GM21528 (cell line): ENCODE data around the gene ALKBH2.
A peak's percentile ranks its signal among the peaks of the same experiment; 100 is the strongest.
"Not testable (repeated sequence)": the region's sequence is repeated elsewhere in the genome, so short reads cannot be mapped to it uniquely, and the experiment has no call there.

Experiments
- ATAC-seq: cut with Tn5 transposase; IDR thresholded peaks from one replicate; pipeline ENCODE4 v1.9.1; 2021; ENCODE audit warnings: mild to moderate bottlenecking, moderate library complexity; ENCODE audit not compliant: unreplicated experiment, low FRiP score

The ALKBH2 gene

DNA sequence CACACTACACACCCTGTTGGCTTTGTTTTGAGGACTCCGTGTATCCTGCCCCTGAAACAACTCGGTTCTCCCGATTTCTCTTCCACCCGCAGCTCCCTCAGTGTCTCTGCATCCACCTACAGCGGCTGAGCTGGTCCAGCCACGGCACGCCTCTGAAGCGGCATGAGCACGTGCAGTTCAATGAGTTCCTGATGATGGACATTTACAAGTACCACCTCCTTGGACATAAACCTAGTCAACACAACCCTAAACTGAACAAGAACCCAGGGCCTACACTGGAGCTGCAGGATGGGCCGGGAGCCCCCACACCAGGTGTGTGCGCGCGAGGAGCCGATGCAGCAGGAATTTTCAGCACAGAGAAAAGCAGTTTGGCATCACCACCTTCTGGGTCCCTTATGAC, 10.5 kb downstream of the ALKBH2 start:
- ATAC-seq: no peak

DNA sequence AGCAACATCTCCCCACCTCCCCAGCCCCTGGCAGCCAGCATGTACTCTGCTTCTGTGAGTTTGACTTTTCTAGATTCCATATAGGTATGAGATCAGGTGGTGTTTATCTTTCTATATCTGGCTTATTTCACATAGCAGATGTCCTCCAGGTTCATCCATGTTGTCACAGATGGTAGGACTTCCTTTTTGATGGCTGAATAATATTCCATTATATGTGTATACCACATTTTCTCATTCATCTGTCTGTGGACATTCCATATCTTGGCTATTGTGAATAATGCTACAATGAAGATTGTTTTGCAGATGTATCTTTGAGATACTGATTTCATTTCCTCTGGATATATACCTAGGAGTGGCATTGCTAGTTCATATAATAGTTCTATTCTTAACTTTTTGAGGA, 18.4 kb downstream of the ALKBH2 start:
- ATAC-seq: no peak

DNA sequence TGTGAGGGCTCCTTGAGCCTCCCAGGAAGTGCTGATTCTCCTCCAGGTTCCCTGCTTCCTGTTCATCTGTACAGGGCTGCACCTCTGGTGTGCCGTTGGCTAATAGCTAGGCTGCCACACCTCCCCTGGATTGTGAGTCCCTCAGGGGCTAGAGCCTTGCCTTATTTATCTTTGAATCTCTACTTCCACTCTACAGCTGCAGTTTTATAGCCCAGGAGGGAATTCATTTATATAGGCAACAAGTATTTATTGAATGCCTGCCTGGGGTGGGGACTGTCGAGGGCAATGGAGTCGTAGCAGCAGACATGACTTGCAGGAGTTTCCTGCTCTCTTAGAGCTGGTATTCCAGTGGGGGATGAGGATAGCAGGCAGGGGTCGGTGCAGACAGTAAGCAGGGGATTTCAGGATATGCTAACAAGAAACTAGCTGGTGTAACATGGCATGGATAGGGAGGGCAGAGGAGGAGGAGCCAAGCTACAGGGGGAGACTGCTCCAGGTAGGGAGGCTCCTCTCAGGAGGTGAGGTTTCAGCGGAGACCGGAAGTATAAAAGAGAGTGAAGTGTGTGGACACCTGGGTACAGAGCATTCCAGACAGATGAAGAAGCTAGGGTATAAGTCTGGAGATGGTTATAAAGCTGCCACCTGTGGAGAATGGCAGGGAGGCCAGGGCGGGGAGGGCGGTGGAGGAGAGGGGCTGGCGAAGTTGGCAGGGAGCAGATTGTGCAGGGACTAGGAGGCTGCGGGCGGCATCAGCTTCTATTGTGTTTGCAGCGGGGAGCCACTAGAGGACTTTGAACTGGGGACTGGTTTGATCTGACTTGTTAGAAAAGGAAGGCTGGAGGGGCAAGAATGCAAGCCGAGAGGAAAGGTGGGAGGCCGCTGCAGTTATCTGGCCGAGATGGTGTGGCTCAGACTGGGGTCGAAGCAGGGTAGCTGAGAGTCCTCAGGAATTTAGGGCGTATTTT, 23.7 kb downstream of the ALKBH2 start:
- no peak for ATAC-seq

DNA sequence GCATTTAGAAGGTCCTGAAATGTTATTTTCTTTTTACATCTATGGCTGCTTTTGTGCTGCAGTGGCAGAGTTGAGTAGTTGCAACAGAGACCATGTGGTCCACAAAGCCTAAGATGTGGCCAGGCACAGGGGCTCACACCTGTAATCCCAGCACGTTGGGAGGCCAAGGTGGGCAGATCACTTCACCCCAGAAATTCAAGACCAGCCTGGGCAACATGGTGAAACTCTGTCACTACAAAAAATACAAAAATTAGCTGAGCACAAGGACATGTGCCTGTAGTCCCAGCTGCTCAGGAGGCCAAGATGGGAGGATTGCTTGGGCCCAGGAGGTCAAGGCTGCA, 27.4 kb downstream of the ALKBH2 start:
- ATAC-seq: no peak

DNA sequence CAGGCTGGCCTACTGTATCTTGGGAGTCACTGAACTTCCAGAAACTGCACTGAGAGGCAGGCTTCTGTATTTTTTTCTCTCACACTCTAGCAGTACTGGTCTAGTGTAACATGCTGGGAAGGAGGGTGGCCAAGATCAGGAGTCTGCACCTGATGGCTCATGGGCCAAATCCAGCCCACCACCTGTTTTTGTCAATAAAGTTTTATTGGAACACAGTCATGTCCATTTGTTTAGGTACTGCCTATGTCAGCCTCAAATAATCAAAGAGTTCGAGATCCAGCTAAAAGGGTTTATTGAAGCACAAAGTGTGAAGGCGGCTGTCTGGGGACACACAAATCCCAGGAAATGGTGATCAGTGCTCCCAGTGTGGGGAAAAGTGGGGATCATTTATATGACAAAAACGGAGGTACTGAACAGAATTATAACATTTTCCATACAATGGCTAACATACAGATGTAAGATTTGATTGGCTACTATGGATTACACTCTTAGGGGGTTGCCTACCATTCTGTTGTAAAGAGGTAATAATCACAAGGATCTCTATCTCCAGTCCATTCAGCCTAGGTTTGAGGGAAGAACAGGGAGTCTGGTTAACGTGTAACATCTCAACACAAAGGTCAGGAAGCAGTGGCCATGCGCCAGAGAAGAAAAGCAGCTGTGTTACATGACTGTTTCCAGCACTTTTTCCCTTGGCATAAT, 28.0 kb downstream of the ALKBH2 start:
- no peak for ATAC-seq

DNA sequence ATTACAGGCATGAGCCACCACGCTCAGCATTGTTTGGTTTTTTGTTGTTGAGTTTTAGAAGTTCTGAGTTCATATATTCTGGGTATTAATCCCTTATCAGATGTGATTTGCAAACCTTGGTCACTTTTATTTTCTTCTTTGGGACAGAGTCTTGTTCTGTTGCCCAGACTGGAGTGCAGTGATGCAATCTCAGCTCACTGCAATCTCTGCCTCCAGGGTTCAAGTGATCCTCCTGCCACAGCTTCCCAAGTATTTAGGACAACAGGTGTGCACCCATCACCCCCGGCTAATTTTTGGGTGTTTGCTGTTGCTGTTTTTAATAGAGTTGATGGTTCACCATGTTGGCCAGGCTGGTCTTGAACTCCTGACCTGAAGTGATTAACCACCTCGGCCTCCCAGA, 29.1 kb downstream of the ALKBH2 start:
- no peak for ATAC-seq

DNA sequence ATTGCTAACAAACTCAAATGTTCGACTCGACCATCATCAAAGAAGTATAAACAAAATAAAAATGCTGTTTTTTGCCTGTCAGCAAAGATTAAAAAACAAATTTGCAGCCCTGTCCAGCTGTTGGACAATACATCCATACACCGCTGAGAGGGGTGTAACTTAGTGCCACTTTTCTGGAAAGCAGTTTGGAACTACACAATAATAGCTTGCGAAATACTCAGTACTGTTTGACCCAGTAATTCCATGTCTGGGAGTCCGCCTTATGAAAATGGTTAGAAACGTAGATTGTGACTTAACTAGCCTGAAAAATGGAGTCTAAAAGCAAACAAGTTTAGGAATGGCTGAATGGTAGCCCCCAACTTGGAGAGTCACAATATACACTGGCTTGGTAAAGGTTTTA, 34.5 kb downstream of the ALKBH2 start:
- no peak for ATAC-seq

DNA sequence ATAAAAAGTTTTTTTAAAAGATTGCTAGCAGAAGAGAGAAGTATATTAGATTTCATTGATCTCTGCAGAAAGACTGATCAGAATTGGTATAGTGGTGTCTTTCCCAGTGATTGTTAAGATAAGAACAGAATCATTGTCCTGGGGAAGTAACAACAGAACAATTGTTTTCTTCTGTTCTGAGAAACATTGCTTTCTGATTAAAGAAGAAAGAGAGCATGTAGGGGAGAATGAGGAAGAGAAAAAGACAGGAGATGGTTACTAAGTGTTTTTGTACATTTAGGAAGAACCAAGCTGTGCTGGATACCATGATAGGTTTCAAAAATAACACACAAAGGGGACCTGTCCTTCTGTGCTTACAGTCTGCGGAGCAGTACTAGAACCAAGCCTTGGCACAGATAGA, 35.9 kb downstream of the ALKBH2 start:
- no peak for ATAC-seq

DNA sequence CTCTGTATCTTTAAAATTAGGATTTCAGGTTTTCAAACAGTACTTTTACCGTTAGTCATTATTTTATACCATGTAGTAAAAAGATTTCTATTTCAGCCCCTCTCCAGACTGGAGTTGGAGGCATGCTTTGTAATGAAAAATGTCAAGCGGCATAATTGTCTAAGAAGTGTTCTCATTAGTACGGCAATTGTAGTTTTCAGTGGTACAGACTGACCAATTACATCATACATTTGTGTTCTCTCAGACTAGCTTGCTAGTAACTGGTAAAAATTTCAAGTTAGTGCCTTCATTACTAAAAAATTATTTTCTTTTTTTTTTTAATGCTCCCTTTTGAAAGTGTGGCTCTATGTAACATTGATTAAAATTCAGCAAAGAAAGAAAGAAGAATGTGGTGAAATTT, 36.4 kb downstream of the ALKBH2 start:
- no peak for ATAC-seq

DNA sequence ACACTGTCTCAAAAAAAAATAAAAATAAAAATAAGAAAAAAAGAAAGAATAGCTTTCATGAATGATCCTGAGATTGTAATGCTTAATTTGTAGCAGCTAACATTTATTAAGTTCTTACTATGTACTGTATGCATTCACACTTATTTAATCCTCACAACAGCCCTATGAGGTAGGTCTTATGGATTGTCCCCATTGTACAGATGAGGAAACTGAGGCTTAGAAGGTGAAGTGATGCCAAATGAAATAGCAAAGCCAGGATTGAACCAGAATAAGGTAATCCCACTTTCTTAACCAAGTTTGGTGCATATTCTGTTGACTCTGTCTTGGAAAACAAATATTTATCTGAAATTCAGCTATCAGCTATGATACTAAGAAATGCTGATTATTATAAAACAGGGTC, 38.8 kb downstream of the ALKBH2 start:
- no peak for ATAC-seq

DNA sequence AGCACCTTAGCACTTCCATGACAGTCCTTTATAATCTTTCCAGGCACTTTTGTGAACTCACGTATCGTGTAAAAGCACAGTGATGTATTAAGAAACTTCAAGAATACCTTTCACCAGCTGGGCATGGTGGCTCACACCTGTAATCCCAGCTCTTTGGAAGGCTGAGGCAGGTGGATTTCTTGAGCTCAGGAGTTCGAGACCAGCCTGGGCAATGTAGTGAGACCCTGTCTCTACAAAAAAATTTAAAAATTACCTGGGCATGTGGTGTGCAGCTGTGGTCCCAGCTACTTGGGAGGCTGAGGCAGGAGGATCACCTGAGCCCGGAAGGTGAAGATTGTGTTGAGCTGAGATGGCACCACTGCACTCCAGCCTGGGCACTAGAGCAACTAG, 39.2 kb downstream of the ALKBH2 start:
- ATAC-seq: not testable (repeated sequence)

DNA sequence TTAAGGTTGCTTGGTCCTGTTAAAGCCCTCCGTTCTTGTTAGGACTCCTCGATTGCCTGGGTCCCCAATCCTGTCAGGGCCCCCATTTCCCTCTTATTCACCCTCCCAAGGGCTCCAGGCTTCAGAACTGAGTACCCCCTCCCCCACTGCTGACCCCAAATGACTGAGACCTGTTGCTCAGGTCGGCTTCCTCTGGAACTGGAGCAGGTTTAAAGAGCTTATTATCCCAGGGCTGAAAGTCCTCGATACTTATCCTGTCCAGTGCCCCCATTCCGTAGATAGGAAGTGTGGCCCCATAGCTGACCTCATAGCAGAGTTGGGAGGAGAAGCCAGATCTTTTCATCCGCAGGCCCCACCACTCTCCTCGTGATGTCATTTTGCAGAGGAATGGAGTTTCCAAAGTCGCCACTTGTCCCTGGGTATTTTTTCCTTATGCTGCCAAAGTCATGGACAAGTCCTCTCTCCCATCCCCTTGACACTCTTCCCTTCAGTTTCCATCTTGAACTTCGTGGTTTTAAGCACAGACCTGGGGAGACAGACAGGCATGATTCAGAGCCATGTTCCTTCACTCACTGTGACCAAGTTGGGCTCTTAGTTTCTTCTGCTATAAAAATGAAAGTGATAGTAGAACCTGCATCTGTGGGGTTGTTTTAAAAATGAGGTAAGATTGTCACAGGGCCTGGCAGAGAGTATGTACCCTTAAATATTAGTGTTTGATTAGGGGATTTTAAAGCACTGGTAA, 39.7 kb downstream of the ALKBH2 start:
- peak; percentile 48 for ATAC-seq

DNA sequence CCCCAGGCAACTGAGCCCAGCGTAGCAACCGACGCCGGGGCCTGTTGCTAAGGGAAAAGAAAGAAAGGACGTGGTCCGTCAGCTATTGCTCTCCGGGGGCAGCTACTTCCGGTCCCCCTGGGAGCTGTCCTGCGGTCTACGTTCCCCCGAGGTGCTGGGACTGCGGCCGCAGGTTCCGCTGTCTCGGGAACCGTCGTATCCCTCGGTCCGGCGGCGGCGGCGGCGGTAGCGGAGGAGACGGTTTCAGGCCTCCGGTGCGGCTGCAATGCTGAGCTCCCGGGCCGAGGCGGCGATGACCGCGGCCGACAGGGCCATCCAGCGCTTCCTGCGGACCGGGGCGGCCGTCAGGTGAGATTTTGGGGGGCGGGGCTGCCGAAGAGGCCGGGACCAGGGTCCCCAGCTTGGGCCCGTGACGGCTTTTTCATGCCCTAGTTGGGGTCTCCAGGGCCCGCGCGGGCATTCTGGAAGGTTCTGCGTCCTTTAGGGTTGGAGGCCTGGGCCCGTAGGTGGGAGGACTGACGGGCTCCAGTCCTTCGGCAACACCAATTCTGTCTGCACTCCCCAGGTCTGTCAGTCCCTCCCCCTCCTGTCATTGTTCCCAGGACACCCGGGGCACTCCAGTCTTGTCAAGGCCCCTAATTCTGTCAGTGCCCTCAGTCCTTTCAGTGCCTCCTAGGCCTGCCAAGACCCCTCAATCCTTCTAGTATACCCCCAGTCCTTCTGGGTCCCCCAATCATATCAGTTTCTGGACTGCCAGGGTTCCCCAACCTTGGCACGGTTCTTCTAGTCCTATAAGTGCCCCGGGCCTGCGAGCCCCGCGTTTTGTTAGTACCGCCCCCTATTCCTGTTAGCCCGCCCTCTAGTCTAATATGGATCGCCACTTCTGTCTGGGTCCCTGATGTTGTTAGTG, 40.6 kb downstream of the ALKBH2 start, which contains the start of gene USP30:
Gene USP30, plus strand, starts transcription at position 163 of the 910 bp plus-strand sequence. Its CDS starts 103 bp downstream, at position 266.
- peak; percentile 70 for ATAC-seq

DNA sequence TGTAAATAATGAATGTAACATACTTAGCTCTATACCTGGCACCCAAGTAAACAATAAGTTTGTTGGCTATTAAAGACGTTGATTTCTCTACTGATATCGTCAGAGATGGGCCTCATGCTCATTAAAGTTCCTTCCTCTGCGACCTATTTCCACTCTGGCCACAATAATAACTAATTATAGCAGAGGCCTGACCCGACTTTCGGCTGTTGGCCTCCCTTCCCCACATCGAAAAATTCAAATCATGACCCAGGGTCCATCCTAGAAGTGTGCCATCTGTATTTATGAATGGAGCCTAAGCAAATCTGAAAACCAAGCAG, 41.2 kb downstream of the ALKBH2 start:
- peak; percentile 10 for ATAC-seq

DNA sequence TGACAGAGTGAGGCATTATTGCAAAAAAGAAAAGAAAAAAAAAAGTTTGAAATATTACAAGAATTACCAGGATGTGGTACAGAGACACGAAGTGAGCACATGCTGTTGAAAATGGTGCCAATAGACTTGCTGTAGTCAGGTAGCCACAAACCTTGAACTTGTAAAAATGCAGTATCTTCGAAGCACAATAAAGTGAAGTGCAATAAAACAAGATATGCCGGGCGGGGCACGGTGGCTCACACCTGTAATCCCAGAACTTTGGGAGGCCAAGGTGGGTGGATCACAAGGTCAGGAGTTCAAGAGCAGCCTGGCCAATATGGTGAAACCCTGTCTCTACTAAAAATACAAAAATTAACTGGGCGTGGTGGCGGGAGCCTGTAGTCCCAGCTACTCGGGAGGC, 43.5 kb downstream of the ALKBH2 start:
- not testable (repeated sequence) for ATAC-seq

DNA sequence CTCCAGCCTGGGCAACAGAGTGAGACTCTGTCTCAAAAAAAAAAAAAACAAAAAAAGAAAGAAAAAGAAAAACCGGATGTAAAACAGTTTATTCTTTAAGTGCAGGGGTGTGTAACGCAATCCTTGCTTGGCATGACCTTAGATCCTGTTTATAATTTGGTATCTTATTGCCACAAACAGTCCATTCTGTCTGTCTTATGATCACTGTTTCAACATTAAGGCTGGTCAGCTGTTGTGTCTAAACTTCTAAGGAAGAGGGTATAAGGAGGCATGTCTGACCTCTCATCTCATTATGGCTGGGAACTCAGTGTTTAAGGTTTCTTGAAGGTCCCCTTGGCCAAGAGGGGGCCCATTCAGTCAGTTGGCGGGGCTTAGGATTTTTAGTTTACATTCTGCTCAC, 44.6 kb downstream of the ALKBH2 start:
- not testable (repeated sequence) for ATAC-seq

DNA sequence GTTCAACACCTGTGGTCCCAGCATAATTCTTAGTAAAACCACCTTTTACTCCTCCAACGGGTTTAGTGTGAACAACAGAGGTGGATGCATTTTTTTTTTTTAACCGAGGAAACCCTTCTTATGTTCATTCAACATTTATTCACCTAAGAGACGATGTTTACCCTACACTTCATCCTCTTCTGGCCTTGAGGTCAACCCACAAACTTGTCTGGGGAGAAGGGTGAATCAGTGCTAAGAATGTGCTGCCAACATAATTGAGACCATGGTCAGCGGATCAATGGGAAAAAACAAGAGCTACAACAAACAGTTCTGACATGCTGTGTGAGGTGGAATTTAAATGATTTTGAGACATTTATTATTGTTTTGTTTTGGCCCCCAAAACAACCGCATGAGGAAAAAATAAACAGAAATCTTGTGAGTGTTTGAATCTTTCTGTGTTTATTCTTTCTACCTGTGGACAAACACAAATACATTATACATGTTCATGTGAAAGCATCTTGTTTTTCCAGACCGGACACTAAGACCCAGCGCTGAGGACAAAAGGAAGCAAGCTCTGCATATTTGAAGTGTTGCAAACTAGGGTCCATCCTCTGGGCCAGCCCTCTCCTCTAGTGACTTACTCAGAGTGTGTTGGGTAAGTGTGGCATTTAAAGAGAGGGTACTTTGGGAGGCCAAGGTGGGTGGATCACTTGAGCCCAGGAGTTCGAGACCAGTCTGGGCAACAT, 46.0 kb downstream of the ALKBH2 start:
- ATAC-seq: no peak

DNA sequence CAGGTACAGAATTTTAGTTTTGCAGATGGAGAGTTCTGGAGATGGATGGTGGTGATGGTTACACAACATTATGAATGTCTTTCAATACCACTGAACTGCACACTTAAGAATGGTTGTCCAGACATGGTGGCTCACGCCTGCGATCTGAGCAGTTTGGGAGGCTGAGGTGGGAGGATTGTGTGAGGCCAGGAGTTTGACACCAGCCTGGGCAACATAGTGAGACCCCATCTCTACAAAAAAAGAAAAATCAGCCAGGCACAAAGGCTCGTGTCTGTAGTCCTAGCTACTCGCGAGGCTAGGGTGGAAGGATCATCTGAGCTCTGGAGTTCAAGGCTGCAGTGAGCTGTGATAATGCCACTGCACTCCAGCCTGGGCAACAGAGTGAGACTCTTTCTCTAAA, 49.0 kb downstream of the ALKBH2 start:
- no peak for ATAC-seq
